ENCODE results near the gene ELMO1.

DNA sequence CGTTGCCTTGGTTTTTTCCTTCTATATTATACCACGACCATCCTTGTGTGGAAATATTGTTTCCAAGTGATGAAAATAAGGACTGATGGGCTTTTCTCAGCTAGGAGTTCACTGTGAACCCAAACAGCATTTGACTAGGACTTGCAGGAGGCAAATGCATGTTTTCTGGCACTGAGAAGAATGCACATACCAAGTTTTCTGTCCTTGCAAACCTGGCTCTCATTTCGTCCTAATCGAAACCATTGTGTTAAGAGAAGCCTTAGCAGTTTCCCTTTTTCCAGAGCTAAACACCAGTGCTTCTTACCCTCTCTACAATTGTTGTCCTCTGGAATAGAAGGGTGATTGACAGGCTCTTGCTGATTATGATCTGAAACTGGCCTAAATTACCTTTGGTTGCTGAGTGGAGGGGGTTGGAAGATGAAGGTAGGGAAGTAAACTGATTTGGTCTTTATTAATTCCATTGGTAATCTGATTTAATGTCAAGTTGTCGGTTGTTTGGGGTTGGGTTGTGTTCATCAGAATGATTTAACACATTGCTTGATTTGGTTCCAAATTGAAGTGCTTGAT, 33.1 kb upstream of the ELMO1 start:
- TF ChIP-seq, protein P1, sequence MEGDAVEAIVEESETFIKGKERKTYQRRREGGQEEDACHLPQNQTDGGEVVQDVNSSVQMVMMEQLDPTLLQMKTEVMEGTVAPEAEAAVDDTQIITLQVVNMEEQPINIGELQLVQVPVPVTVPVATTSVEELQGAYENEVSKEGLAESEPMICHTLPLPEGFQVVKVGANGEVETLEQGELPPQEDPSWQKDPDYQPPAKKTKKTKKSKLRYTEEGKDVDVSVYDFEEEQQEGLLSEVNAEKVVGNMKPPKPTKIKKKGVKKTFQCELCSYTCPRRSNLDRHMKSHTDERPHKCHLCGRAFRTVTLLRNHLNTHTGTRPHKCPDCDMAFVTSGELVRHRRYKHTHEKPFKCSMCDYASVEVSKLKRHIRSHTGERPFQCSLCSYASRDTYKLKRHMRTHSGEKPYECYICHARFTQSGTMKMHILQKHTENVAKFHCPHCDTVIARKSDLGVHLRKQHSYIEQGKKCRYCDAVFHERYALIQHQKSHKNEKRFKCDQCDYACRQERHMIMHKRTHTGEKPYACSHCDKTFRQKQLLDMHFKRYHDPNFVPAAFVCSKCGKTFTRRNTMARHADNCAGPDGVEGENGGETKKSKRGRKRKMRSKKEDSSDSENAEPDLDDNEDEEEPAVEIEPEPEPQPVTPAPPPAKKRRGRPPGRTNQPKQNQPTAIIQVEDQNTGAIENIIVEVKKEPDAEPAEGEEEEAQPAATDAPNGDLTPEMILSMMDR (optimal IDR thresholded peaks at IDR 0.05 in 1 of 3, IDR thresholded peaks at IDR 0.05 in 1 of 3, conservative IDR thresholded peaks at IDR 0.05 in 1 of 3; ENCODE audit: extremely low read depth in 1 of 3, insufficient read depth in 2 of 3, low read length in 3 of 3), result no peak
- TF ChIP-seq EZH2 (IDR thresholded peaks at IDR 0.05; ENCODE audit: low read length), result no peak

Measured in keratinocyte (primary cell).